Keratinocyte (primary cell): ENCODE data around the gene FBXO34.

Experiments used
- EZH2 ChIP-seq: IDR thresholded peaks from one replicate; pipeline ENCODE4 v1.6.1; 2012; ENCODE audit warnings: inconsistent platforms, mild to moderate bottlenecking, low read length, moderate library complexity
- TF ChIP-seq, protein P1 (sequence below), 3 experiments: IDR thresholded peaks in 1 of 3; conservative IDR thresholded peaks in 1 of 3; optimal IDR thresholded peaks in 1 of 3; 2 replicates in 2 of 3; 3 replicates in 1 of 3; pipeline versions ENCODE3 to v1.5.1; 2011; ENCODE audit warnings: low read length in 3 of 3, mild to moderate bottlenecking in 3 of 3, moderate library complexity in 2 of 3, control low read depth in 1 of 3, inconsistent platforms in 1 of 3; ENCODE audit not compliant: insufficient read depth in 2 of 3; ENCODE audit errors: extremely low read depth in 1 of 3

DNA sequence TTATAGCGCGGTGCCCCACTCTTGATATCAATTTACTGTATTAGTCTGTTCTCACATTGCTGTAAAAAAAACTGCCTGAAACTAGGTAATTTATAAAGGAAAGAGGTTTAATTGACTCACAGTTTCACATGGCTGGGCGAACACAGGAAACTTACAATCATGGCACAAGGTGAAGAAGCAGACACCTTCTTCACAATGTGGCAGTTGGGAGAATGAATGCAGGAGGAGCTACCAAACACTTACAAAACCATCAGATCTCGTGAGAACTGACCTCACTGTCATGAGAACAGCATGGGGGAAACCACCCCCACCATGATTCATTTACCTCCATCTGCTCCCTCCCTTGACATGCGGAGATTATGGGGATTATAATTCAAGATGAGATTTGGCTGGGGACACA lies 42.3 kb downstream of the FBXO34 start:
- no peak for TF ChIP-seq EZH2
- TF ChIP-seq, protein P1, sequence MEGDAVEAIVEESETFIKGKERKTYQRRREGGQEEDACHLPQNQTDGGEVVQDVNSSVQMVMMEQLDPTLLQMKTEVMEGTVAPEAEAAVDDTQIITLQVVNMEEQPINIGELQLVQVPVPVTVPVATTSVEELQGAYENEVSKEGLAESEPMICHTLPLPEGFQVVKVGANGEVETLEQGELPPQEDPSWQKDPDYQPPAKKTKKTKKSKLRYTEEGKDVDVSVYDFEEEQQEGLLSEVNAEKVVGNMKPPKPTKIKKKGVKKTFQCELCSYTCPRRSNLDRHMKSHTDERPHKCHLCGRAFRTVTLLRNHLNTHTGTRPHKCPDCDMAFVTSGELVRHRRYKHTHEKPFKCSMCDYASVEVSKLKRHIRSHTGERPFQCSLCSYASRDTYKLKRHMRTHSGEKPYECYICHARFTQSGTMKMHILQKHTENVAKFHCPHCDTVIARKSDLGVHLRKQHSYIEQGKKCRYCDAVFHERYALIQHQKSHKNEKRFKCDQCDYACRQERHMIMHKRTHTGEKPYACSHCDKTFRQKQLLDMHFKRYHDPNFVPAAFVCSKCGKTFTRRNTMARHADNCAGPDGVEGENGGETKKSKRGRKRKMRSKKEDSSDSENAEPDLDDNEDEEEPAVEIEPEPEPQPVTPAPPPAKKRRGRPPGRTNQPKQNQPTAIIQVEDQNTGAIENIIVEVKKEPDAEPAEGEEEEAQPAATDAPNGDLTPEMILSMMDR (optimal IDR thresholded peaks at IDR 0.05 in 1 of 3, IDR thresholded peaks at IDR 0.05 in 1 of 3, conservative IDR thresholded peaks at IDR 0.05 in 1 of 3; ENCODE audit: extremely low read depth in 1 of 3, insufficient read depth in 2 of 3, low read length in 3 of 3) = no peak
